Activated T-cell treated with anti-CD3 and anti-CD28 coated beads for 4 hours (primary cell): ENCODE results near the gene FAM110D.

ENCODE experiments used
- DNase-seq: peaks from one replicate; pipeline ENCODE4 v3.0.0-alpha.2; 2020

The FAM110D gene

GRCh38 chr1:26164036-26164860 is 5.4 kb downstream of the FAM110D start:
- no peak for DNase-seq

DNA sequence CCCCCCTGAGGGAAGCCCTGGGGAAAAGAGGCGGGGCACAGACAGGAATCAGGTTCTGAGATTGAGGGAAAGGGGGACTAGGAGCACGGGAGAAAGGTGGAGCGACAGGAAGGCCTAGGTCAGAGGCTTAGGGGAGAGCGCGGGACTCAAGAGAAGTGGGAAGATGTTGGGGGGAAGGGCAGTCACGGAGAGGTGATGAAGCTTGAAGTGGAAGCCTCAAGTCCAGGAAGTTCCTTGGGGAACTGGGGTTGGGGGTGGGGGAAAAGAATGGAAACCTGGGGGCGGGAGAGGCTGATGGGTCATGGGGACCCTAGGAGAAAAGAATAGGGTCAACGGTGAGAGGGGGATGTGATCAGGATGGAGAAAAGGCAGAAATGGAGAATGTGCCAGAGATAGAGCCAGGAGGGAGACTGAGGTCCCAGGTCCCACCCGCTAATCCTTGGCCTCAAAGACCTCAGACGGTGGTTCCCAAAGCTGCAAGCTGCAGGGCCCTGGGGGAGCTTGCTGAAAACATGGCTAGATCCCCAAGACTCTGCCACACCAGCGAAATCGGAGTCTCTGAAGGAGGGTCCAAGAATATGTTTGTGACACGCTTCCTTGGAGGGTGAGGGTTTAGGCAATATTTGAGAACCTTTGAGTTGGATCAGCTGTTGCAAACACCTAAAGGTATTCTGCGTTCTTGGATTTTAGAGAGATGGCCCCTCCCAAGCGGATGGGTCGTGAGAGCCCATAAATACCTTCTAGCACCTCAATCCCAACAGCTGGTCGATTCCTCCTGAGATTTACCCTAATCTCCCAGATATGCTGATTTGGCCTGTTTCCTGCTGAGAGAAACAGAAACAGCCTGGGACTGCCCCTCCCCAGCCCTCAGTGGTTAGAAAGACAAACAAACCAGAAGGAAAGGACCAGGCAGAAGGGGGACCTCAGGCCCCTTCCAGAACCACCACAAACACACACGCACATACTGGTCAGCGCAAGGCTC is 6.3 kb downstream of the FAM110D start:
- DNase-seq: no peak

DNA sequence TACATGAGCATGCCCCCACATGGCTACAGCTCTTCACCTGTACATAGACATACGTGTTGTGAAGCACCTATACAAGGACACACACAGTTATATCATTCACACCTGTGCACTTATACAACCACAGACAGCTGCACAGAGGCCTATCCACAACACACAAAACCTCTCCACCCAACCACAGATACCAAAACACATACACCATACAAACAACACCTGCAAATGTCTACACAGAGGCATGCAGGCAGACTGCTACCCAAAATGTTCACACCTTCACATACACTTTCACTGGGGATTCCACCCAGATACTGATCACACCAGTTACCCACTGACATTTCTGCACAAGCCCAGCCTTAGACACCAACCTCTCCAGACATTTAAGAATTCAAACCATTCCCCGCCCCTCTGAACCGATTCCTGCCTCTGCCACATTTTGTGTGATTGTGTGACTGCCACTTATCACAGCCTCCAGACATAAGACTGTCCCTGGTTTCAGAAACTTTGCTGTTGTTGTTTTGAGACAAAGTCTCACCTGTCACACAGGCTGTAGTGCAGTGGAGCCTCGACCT is 7.9 kb downstream of the FAM110D start:
- DNase-seq: no peak

DNA sequence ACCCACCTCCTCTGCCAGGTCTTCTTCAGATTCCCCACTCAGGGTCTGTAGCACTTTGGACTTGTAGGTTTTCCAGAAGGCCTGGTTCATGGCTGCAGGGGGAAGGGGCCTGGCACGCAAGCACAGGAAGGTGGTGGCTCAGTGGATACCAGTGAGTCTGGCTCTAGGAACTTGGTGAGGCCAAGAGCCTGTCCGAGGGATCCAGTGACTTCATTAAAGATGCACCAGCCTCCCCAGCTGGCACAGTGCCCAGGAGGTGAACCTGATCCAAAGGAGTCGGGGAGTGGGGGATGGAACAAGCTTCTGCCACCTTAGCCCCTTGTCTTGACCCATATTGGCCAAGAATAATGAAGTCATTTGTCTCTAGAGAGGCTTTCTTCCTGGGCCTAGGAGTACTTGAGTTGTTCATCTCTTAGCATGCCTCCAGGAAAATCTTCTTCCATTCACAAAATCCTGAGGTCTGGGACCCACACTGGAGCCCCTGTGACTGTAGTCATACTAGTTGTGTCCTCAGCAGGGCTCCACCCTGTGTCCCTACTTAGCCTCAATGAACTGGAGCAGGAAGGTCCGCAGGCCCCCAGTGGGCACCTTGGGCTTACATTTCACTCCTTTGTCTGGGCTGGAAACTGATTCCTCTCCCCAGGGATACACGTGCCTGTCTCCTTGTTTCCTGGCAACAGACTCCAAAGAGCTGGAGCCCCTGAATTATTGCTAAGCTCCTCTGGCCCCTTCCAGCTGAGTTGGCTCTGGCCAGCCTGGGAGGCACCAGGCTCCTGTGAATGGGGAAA is 9.7 kb downstream of the FAM110D start, which contains the start of gene C1orf232:
Gene C1orf232, minus strand, starts transcription at position 554 of the 788 bp plus-strand sequence. Its CDS starts 464 bp downstream, at position 90.
- DNase-seq: no peak

DNA sequence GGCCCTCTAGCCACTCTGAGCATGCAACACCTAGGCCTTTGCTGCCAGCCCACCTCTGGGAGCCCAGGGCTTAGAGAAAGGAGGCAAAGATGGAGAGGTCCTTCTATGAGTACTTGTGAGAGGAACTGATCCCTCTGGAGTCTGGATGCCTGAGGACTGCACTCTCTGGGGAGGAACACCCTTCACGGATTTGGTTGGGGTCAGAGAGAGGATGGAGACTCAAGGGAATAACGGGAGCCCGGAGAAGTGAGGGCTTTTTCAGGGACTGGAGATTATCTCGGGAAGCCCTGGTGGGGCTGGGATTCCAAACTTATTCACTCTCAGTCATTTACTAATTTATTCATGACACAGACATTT is 10.3 kb downstream of the FAM110D start:
- DNase-seq: no peak

DNA sequence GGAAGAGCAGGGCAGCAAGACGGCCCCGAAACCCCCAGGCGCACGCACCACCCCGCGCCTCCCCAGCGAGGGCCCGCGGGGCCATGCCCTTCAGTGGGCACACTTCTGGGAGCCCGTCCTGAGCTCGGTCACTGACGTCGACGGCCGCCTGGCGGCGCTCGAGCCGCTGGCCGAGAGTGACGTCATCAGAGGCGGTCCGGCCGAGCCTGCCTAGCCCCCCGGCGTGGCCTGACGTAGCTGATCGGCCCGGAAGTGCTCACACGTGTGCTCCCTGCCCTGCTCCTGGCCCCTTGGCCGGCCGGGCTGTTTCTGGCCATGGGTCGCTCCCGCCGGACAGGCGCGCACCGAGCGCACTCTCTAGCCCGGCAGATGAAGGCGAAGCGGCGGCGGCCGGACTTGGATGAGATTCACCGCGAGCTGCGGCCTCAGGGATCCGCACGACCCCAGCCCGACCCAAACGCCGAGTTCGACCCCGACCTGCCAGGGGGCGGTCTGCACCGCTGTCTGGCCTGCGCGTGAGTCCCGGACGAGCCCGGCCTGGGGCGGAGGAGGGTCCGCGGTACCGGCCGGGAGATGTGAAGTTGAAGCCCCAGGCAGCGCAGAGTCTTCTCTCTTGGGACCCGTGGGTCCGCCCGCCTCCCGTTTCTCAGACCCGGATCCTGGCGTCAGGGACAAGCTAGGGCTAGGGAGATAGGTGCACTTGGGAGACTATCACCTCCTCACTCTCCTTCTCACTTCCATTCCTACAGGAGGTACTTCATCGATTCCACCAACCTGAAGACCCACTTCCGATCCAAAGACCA is 11.0 kb downstream of the FAM110D start, which contains the start of gene ZNF593:
Gene ZNF593, plus strand, starts transcription at position 240 of the 803 bp plus-strand sequence. Its CDS starts 76 bp downstream, at position 316.
- DNase-seq: peak; percentile 76

GRCh38 chr1:26170472-26170821 is 11.6 kb downstream of the FAM110D start:
- DNase-seq: no peak

DNA sequence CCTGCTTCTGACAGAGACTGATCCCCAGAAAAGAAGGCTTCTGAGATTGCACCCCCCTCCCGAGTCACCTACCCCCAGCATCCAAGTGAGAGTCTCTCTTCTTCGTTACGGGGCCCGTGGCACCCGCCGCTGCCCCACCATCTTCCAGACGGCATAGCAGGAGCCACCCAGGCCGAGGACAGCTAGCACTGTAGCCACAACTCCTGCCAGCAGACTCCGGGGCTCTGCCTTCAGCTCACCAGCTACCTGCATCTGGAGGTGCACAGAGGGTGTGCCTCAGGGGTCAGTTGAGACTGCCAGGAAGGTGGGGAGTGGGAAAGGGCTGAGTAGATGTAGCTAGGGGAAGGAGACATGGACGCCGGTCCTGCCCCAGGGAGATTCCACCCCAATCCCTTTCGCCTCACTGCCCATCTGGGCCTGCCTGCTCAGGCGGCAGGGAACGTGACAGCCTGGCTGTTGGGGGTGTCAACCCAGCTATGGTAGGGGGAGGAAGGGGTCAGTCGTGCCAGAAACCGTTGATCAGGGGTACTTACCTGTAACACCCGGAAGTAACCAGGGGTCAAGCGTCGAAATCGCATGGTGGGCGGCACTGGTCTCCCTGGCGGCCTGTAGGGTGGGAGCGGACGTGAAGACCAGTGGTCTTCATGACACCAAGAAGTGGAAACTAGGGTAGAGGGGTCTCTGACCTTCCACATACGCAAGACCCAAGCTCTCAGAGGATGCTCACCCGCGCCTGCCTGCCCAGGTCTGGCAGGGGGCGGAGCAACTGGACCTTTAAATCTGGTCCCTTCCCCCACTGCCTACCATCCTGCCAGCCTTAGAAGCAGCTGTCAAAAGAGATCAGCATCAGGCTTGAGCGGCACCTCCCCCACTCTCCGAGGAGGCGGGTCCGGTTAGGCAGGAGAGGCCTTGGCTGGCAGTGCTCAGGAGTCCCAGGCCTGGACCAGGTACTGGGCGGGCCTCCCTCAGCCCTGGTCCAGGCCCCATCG is 12.5 kb downstream of the FAM110D start, which contains the start of gene ZNF593OS:
Gene ZNF593OS, minus strand, starts transcription at position 749 of the 989 bp plus-strand sequence. Its CDS starts 171 bp downstream, at position 578.
- no peak for DNase-seq

DNA sequence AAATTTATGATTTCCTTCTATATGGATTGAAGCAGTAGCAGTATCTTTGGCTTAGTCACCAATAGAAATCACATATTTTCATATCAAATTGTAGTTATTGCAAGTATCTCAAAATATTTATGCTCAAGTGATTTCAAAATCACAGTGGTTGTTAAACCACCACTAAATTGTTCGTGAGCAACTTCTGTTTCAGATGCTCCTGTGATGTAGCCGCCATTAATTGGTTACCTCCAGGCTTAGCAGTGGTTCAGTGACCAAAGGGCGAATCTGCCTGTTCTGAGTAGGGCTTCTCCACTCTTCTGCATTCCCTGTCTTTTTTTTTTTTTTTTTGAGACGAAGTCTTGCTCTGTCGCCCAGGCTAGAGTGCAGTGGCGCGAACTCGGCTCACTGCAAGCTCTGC is 16.5 kb downstream of the FAM110D start:
- no peak for DNase-seq

DNA sequence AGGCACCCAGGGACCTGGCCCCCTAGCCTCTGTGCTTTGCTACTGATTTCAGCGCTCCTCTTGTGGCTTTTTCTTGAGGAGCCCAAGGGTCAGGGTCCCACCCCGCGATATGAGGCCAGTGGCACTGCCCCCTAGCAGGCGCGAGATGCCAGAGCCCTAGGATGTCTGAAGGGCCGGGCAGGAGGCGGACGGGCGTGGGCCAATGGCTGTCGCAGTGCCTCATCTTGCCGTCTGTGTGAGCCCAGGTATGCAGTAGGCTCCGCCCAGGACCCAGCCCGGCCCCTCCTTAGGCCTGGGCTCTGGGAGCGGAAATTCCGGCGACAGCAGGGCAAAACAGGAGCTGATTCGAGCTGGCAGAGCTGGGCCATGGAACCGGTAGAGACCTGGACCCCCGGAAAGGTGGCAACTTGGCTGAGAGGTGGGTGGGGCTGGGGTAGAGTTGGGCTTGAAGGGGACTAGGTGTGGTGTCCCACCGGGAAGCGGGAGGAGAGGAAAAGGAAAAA is 18.4 kb downstream of the FAM110D start, which contains the start of gene CNKSR1:
Gene CNKSR1, plus strand, starts transcription at position 310 of the 503 bp plus-strand sequence. Its CDS starts 57 bp downstream, at position 367.
- no peak for DNase-seq

- DNase-seq: no peak
Measured at GRCh38 chr1:26180010-26180506, 21.2 kb downstream of the FAM110D start.

DNA sequence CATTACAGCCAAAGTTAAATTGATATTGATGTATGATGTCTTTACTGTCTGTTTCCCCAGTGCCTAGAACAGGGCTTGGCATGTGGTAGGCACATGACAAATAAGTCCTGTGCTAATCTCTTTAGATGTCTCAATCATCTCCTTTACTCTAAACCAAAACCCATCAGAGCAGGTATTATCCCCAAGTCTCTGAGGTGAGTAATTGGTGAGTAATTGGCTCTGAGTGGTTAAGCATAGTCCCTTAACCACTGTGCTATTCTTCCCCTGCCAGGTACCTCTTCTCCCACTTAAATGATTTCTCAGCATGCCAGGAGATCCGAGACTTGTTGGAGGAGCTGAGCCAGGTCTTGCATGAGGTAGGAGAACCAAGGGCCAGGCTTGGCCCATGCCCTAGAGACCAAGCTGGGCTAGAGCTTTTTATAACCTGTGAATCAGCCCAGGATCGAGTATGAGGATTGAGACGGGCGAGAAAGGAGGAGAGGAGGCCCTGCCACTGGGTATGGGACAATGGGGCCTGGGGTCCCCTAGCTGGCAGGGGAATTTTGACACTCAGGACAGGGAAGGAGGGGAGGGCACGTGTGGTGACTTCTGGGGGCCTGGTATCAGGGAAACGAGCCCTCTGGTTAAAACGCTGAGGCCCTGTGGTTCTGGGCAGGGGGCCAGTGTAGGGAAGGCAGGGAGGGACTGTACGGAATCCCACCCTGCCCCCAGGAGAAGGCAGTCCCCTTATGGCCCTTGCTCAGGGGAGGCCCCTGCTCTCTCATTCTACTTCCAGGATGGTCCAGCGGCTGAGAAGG is 22.9 kb downstream of the FAM110D start:
- DNase-seq: no peak

GRCh38 chr1:26182383-26182696 is 23.5 kb downstream of the FAM110D start:
- no peak for DNase-seq

GRCh38 chr1:26184086-26184485 is 25.2 kb downstream of the FAM110D start:
- no peak for DNase-seq

DNA sequence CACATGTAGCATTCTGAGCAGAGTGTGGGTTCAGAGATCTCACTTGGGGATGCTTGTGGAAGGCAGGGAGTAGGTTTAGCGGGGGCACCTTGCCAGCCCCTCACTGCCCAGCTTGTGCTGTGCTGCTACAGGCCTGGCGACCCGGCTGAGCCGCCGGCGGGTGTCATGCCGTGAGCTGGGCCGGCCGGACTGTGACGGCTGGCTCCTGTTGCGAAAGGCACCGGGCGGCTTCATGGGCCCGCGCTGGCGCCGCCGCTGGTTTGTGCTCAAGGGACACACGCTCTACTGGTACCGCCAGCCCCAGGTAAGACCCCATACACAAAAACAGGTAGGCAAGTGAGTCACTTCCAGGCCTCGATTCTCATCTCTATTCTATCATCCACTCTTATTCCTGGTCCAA is 26.0 kb downstream of the FAM110D start:
- no peak for DNase-seq

DNA sequence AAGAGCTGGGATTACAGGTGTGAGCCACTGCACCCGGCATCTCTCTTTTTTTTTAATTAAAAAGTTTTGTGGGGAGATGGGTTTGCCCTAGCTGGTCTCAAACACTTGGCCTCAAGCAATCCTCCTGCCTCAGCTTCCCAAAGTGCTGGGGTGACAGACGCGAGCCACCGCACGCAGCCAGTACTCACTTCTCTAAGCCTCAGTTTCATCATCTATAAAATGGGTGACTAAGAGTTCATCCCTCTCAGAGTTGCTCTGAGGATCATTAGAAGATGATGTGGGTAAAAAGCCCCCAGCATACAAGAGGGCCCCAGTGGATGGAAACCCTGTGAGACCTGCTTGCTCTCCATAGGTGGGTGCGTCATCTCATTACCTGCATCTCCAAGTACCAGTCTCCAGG is 29.0 kb downstream of the FAM110D start:
- no peak for DNase-seq

GRCh38 chr1:26188477-26188876 is 29.6 kb downstream of the FAM110D start:
- no peak for DNase-seq

GRCh38 chr1:26189331-26189730 is 30.5 kb downstream of the FAM110D start:
- DNase-seq: no peak

DNA sequence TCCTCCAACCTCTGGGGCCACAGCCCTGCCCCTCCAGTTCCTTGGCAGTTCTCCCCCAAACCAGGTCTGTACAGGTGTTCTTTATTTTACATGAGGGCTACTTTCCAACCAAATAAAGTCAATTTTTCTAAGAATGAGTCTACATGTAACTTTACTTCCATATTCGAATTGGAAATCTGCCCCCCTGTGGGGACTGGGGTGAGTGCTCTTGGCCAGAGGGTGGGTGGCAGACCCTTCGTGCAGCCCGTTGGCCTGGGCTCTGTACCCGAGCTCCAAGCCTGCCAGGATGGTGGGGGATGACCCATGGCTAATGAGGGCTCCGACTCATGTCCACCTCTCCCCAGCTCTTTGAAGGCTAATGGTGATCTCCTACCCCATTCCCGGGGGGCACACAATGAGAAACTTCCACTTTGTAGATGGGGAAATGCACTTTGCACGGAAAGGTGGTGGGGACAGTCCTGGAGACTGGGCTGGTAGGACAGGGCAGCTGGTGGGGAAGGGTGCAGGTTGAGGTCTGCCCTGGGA is 30.9 kb downstream of the FAM110D start:
- DNase-seq: no peak
